Measurements from ENCODE around the gene TCF4.
A peak's percentile ranks its signal among the peaks of the same experiment; 100 is the strongest.

Gene TCF4

GRCh38 chr18:55588111-55588869, at the start of gene TCF4:
Gene TCF4 (minus strand): TSS chr18:55588192. CDS start chr18:55587116, 1,076 bp downstream.
- DNase-seq = peak; percentile 35

GRCh38 chr18:55637204-55637603, 49.2 kb upstream of the TCF4 start:
- DNase-seq = no peak

- DNase-seq = no peak
These were observed 47.4 kb upstream of the TCF4 start for GRCh38 chr18:55635439-55635838.

- DNase-seq = no peak
These were observed 46.6 kb upstream of the TCF4 start for GRCh38 chr18:55634545-55634944.

- DNase-seq = no peak
These were observed 45.0 kb upstream of the TCF4 start for GRCh38 chr18:55633032-55633431.

- DNase-seq = no peak
These were observed 41.1 kb upstream of the TCF4 start for GRCh38 chr18:55629133-55629532.

GRCh38 chr18:55627007-55627406, 39.0 kb upstream of the TCF4 start:
- DNase-seq = no peak

GRCh38 chr18:55625901-55626300, 37.9 kb upstream of the TCF4 start:
- no peak for DNase-seq

GRCh38 chr18:55623626-55624025, 35.6 kb upstream of the TCF4 start:
- DNase-seq = no peak

GRCh38 chr18:55610506-55610905, 22.5 kb upstream of the TCF4 start:
- DNase-seq = no peak

- DNase-seq = no peak
These were observed 21.3 kb upstream of the TCF4 start for GRCh38 chr18:55609160-55609825.

- no peak for DNase-seq
These were observed 20.5 kb upstream of the TCF4 start for GRCh38 chr18:55608497-55608896.

GRCh38 chr18:55607773-55608172, 19.8 kb upstream of the TCF4 start:
- no peak for DNase-seq

- no peak for DNase-seq
These were observed 17.8 kb upstream of the TCF4 start for GRCh38 chr18:55605733-55606338.

- no peak for DNase-seq
These were observed 15.8 kb upstream of the TCF4 start for GRCh38 chr18:55603775-55604174.

GRCh38 chr18:55593888-55594287, 5.9 kb upstream of the TCF4 start:
- DNase-seq = no peak

GRCh38 chr18:55592572-55592971, 4.6 kb upstream of the TCF4 start:
- DNase-seq = no peak

GRCh38 chr18:55592106-55592505, 4.1 kb upstream of the TCF4 start:
- DNase-seq = no peak

- peak; percentile 80 for DNase-seq
These were observed 1.8 kb upstream of the TCF4 start for GRCh38 chr18:55589625-55590291.

- DNase-seq = no peak
These were observed 1.0 kb upstream of the TCF4 start for GRCh38 chr18:55588870-55589595.

GRCh38 chr18:55587418-55588110, 428 bp downstream of the TCF4 start:
- DNase-seq = peak; percentile 4

- DNase-seq = no peak
These were observed 2.0 kb downstream of the TCF4 start for GRCh38 chr18:55585920-55586561.
